Measurements from ENCODE around the gene PPL.

GRCh38 chr16:4877380-4877685 lies 59.6 kb downstream of the PPL start:
- TF ChIP-seq POLR2A (IDR thresholded peaks at IDR 0.05; ENCODE audit: low read depth, low read length) = no peak
- TF ChIP-seq POLR2AphosphoS5 (IDR thresholded peaks at IDR 0.05; ENCODE audit: low read depth, low read length) = no peak

All from GM12891 (cell line).